Right lobe of liver (tissue), 4 donors: ENCODE results near the gene LUZP2.
A peak's percentile ranks its signal among the peaks of the same experiment; 100 is the strongest.

ENCODE experiments used
- CTCF ChIP-seq, 4 donors: fragments of 200-600 bp in 3 of 4; fragments of 450-650 bp in 1 of 4; IDR thresholded peaks; one replicate each; pipeline versions ENCODE4 v1.5.1 to v1.8.0; 2016 to 2022; ENCODE audit warnings: antibody characterized with exemption in 4 of 4, mild to moderate bottlenecking in 2 of 4
- POLR2A ChIP-seq: fragments of 450-650 bp; IDR thresholded peaks from one replicate; pipeline ENCODE4 v1.6.1; 2017; ENCODE audit warnings: antibody characterized with exemption, mild to moderate bottlenecking
- donor health status: DM: no; HTN: no; CAD: no.
- donor health status: DM: no; HTN: no; CAD: no.
- donor health status: DM: no; HTN: yes; CAD: no.

DNA sequence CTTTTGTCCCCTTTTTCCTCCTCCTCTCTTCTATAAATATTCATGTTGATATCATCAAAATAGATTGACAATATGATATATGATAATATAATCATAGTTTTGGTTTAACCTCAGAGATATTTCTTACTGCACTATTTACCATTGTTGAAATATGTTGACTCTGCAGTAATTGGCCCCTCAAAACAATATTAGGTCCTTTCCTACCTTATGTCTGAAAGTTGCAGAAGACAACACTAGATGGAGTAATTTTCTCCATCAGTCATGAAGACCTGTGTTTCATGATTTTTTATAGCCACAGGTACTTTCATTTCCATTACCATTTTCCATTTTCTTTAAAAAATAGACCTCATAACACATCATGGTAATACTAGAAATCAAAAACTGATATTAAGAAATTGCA, 284.4 kb downstream of the LUZP2 start:
- TF ChIP-seq POLR2A (no peak), CTCF (IDR thresholded peaks at IDR 0.05) (peak in 3 of 4 donors; percentile 13 to 36 (median 24))
